ENCODE results near the gene NFATC2IP.
"Not testable (repeated sequence)": the region's sequence is repeated elsewhere in the genome, so short reads cannot be mapped to it uniquely, and the experiment has no call there.

Gene NFATC2IP

GRCh38 chr16:28935924-28936783, 14.6 kb upstream of the NFATC2IP start:
- no peak for TF ChIP-seq ZFX (IDR thresholded peaks at IDR 0.05; ENCODE audit: borderline replicate concordance)
- TF ChIP-seq, protein P1, sequence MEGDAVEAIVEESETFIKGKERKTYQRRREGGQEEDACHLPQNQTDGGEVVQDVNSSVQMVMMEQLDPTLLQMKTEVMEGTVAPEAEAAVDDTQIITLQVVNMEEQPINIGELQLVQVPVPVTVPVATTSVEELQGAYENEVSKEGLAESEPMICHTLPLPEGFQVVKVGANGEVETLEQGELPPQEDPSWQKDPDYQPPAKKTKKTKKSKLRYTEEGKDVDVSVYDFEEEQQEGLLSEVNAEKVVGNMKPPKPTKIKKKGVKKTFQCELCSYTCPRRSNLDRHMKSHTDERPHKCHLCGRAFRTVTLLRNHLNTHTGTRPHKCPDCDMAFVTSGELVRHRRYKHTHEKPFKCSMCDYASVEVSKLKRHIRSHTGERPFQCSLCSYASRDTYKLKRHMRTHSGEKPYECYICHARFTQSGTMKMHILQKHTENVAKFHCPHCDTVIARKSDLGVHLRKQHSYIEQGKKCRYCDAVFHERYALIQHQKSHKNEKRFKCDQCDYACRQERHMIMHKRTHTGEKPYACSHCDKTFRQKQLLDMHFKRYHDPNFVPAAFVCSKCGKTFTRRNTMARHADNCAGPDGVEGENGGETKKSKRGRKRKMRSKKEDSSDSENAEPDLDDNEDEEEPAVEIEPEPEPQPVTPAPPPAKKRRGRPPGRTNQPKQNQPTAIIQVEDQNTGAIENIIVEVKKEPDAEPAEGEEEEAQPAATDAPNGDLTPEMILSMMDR (IDR thresholded peaks at IDR 0.05), result no peak
- H3K27ac ChIP-seq, result no peak overlapping the region

DNA sequence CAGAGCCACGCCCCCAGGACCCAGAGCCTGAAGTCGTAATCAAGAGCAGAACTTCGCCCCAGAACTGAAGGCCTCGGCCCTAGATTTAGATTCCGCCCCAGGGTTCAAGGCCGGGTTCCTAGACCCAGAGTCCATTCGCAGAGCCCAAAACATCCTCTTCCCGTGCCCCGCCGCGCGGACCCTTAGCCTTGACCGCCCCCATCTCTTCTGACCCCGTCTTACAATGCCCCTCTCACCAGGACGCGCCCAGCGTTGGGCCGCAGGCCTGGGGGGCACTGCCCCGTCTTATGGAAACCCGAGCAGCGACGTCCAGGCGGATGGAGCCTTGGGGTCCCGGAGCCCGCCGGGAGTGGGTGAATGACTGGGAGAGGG, 14.0 kb upstream of the NFATC2IP start:
- H3K27ac ChIP-seq, result no peak overlapping the region
- no peak for TF ChIP-seq ZFX (IDR thresholded peaks at IDR 0.05; ENCODE audit: borderline replicate concordance)
- TF ChIP-seq, protein P1 (IDR thresholded peaks at IDR 0.05), result no peak

GRCh38 chr16:28937222-28937876, 13.4 kb upstream of the NFATC2IP start:
- TF ChIP-seq, protein P1 (IDR thresholded peaks at IDR 0.05), result no peak
- TF ChIP-seq ZFX (IDR thresholded peaks at IDR 0.05; ENCODE audit: borderline replicate concordance), result no peak
- H3K27ac ChIP-seq, result no peak overlapping the region

DNA sequence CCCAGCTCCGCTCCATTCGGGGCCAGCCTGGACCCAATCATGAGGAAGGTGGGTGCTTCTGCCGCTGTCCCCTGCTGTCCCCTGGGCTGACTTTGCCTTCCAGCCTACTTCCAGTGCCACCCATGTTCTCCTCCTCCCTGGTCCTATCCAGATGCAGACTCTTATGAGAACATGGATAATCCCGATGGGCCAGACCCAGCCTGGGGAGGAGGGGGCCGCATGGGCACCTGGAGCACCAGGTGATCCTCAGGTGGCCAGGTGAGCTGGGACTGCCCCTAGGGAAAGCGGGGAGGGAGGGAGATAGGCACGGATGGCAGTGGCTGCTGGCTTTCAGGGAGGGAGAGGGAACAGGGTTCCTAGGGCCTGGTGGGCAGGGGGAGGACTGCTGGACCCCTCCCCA, 12.0 kb upstream of the NFATC2IP start:
- TF ChIP-seq, protein P1 (IDR thresholded peaks at IDR 0.05), result no peak
- TF ChIP-seq ZFX (IDR thresholded peaks at IDR 0.05; ENCODE audit: borderline replicate concordance), result no peak
- H3K27ac ChIP-seq, result no peak overlapping the region

DNA sequence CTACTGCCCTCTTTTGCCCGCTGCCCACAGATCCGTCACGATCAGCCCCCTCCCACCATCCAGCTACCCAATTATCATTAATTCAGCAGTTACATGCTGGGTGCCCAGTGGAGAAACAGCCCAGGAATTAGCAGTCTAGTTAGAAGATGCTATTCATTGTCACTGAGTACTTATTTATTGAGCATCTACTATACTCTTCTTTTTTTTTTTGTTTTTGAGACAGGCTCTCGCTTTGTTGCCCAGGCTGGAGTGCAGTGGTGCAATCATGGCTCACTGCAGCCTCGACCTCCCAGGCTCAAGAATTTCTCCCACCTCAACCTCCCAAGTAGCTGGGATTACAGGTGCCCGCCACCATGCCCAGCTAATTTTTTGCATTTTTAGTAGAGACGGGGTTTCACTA, 10.9 kb upstream of the NFATC2IP start:
- H3K27ac ChIP-seq, result not testable (repeated sequence)

DNA sequence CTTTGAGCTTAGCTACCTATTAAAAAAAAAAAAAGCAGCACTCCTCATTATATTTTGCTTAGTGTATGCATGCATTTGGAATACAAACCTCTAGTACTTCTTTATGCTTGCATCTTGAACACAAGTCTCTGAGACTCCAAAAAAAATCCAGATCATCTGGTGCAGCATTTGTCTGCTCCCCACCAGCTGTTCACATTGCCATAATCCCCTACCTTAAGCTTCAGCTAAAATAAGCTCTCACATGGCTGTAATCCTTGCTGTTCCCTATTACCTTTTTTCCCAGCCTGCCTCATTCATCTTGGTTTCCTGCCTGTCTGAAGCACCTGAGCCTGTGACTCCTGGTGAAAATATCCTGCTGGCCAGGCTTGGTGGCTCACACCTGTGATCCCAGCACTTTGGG, 7.5 kb upstream of the NFATC2IP start:
- H3K27ac ChIP-seq, result no peak overlapping the region
- no peak for TF ChIP-seq ZFX (IDR thresholded peaks at IDR 0.05; ENCODE audit: borderline replicate concordance)
- TF ChIP-seq, protein P1 (IDR thresholded peaks at IDR 0.05), result no peak

- TF ChIP-seq, protein P1 (IDR thresholded peaks at IDR 0.05), result no peak
- TF ChIP-seq ZFX (IDR thresholded peaks at IDR 0.05; ENCODE audit: borderline replicate concordance), result no peak
- H3K27ac ChIP-seq, result no peak overlapping the region
These were observed 4.1 kb upstream of the NFATC2IP start for GRCh38 chr16:28946681-28947080.
